ENCODE data around the gene SETBP1.

DNA sequence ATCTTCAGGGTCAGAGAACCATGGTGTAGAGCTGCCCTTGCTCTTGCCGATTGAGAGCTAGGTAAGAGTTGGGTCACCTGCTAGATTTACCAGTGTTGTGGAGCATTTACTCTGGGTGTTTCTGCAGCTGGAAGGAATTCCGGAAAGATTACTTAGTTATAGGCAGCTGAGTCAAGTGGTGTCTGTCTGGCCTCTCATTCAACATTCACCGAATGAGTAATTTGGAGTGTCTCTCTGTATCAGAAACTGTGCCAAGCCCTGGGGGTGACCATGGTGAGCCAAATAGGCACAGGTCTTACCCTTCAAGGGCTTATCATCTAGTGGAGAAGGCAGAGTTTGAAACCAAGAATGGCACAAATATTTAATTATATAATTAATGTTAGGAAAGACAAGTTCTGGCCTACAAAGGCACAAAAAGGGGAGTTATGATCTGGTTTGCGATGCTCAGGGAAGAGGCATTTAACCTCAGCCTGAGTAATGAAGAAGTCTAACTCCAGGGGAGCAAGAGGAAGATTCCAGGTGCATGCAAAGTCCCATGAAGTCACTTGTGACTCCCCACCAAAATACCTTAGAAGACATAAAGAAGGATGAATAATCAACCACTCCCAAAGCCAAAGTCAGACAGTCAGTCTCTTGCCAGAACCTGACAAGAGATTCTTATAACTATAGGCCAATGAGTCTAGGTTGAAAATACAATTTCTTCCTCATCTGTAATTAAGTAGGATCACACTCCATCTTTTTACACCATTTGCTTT lies 12.5 kb downstream of the SETBP1 start:
- TF ChIP-seq REST (IDR thresholded peaks at IDR 0.05; ENCODE audit: low read depth) (no peak), CTCF (IDR thresholded peaks at IDR 0.05 in 2 of 3, conservative IDR thresholded peaks at IDR 0.05 in 1 of 3; ENCODE audit: borderline replicate concordance in 1 of 3, insufficient read depth in 1 of 3, low read depth in 2 of 3, low read length in 2 of 3) (no peak), YY1 (IDR thresholded peaks at IDR 0.05; ENCODE audit: extremely low read depth, insufficient replicate concordance, low read depth, low read length) (no peak), EGR1 (IDR thresholded peaks at IDR 0.05; ENCODE audit: low read depth) (no peak), POLR2A (IDR thresholded peaks at IDR 0.05; ENCODE audit: borderline replicate concordance, extremely low read depth, insufficient read depth, insufficient read length) (no peak), EZH2phosphoT487 (IDR thresholded peaks at IDR 0.05; ENCODE audit: borderline replicate concordance) (no peak), SP1 (IDR thresholded peaks at IDR 0.05; ENCODE audit: low read depth) (no peak), ATF3 (IDR thresholded peaks at IDR 0.05) (no peak), EZH2 (IDR thresholded peaks at IDR 0.05) (no peak), ZNF274 (IDR thresholded peaks at IDR 0.05; ENCODE audit: low read depth, low read length) (no peak), ZFX (IDR thresholded peaks at IDR 0.05) (no peak), RAD21 (IDR thresholded peaks at IDR 0.05; ENCODE audit: low read depth) (no peak)
- TF ChIP-seq, protein P1, sequence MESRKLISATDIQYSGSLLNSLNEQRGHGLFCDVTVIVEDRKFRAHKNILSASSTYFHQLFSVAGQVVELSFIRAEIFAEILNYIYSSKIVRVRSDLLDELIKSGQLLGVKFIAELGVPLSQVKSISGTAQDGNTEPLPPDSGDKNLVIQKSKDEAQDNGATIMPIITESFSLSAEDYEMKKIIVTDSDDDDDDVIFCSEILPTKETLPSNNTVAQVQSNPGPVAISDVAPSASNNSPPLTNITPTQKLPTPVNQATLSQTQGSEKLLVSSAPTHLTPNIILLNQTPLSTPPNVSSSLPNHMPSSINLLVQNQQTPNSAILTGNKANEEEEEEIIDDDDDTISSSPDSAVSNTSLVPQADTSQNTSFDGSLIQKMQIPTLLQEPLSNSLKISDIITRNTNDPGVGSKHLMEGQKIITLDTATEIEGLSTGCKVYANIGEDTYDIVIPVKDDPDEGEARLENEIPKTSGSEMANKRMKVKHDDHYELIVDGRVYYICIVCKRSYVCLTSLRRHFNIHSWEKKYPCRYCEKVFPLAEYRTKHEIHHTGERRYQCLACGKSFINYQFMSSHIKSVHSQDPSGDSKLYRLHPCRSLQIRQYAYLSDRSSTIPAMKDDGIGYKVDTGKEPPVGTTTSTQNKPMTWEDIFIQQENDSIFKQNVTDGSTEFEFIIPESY (IDR thresholded peaks at IDR 0.05; ENCODE audit: extremely low read depth, insufficient replicate concordance, low read length) = no peak
